ENCODE data around the gene SGPP2.

DNA sequence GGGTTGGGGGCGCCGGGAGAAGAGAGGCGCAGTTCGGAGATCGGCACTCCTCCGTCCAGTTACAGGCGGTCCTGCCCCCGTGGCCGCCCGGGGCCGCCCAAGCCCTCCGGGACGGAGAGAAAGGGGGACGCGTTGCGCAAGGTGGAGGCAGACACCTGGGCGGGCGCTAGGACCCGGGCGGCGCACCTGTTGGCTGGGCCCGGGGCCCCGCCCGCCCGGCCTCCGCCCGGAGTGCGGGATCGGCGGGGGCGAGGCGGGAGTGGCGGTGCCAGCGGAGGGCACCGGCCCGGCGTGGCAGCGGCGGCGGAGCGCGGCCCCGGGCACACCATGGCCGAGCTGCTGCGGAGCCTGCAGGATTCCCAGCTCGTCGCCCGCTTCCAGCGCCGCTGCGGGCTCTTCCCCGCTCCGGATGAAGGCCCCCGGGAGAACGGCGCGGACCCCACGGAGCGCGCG, at the start of gene SGPP2:
- TF ChIP-seq, protein P1, sequence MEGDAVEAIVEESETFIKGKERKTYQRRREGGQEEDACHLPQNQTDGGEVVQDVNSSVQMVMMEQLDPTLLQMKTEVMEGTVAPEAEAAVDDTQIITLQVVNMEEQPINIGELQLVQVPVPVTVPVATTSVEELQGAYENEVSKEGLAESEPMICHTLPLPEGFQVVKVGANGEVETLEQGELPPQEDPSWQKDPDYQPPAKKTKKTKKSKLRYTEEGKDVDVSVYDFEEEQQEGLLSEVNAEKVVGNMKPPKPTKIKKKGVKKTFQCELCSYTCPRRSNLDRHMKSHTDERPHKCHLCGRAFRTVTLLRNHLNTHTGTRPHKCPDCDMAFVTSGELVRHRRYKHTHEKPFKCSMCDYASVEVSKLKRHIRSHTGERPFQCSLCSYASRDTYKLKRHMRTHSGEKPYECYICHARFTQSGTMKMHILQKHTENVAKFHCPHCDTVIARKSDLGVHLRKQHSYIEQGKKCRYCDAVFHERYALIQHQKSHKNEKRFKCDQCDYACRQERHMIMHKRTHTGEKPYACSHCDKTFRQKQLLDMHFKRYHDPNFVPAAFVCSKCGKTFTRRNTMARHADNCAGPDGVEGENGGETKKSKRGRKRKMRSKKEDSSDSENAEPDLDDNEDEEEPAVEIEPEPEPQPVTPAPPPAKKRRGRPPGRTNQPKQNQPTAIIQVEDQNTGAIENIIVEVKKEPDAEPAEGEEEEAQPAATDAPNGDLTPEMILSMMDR (conservative IDR thresholded peaks at IDR 0.05; ENCODE audit: low read length): no peak
- TF ChIP-seq EZH2phosphoT487 (IDR thresholded peaks at IDR 0.05; ENCODE audit: borderline replicate concordance, low read depth, low read length): no peak
